HG03280 (cell line): ENCODE results near the gene UBA52.
"Not testable (repeated sequence)": the region's sequence is repeated elsewhere in the genome, so short reads cannot be mapped to it uniquely, and the experiment has no call there.

Experiments used
- ATAC-seq: cut with Tn5 transposase; IDR thresholded peaks from one replicate; pipeline ENCODE4 v1.9.1; 2021; ENCODE audit warnings: mild to moderate bottlenecking, moderate library complexity; ENCODE audit not compliant: unreplicated experiment

The UBA52 gene

GRCh38 chr19:18571564-18572344 is at the start of gene UBA52:
Gene UBA52, plus strand, starts transcription at chr19:18571857. Its CDS starts 1,444 bp downstream, at chr19:18573301.
- peak; percentile 93 for ATAC-seq

DNA sequence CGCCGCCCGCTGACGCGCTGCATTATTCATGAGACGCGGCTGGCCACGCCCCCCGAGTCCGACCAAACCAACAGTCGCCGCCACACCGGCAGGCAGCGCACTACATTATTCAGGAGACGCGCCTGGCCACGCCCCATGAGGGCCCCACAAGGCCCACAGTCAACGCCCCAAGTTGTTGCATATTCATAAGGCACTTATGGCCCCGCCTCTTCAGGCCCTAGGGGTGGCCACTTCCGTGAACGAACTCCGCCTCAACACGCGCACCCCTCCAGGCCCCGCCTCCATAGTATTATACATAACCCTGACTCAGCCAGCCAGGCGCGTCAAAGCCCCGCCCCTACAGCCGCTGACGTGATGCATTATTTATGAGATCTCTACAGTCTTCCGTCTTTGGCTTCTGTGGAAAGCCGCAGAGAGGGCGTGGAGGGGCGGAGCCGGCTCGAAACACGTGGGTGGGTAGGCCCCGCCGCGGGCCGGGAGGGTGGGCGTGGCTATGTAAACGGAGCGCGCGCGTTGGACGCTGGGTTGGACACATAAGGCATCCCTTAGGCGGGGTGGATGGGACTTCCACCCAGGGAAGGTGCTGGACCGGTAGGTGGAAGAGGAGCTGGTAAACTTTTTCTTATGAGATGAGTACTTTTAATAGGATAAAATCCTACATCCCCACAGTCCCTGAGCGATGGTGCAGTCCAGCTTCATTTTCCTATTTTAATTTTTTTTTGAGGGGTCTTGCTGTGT is 49.4 kb upstream of the UBA52 start:
- ATAC-seq = peak; percentile 80

DNA sequence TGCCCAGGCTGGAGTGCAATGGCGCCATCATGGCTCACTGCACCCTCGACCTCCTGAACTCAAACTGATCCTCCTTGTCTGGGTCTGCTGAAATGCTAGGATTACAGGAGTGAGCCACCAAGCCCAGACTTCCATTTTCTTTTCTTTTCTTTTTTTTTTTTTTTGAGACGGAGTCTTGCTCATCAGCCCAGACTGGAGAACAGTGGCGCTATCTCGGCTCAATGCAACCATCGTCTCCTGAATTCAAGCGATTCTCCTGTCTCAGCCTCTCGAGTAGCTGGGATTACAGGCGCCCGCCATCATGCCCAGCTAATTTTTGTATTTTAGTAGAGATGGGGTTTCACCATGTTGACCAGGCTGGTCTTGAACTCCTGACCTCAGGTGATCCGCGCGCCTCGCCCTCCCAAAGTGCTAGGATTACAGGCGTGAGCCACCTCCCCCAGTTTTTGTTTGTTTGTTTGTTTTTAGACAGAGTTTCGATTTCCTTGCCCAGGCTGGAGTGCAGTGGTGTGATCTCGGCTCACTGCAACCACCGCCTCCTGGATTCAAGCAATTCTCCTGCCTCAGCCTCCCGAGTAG is 48.7 kb upstream of the UBA52 start:
- not testable (repeated sequence) for ATAC-seq

GRCh38 chr19:18523841-18524240 is 47.8 kb upstream of the UBA52 start:
- ATAC-seq = no peak

DNA sequence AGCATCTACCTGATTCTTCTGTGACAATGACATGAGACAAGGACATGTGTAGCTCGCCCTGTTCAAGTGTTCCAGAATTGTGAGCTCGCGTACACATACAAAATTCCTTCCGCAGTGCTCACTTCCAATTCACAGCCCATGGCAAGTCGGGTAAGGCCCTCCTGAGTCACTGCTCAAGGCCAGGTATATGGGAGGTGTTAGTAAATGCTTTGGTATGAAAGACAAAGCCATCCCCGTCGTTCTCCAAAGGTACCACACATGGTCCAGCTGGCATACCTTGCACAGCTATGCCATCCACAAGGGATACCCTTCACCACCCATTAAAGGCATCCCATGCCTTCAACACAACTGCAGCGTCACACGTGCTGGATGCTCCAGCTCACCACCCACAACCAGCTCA is 45.3 kb upstream of the UBA52 start:
- ATAC-seq = no peak

DNA sequence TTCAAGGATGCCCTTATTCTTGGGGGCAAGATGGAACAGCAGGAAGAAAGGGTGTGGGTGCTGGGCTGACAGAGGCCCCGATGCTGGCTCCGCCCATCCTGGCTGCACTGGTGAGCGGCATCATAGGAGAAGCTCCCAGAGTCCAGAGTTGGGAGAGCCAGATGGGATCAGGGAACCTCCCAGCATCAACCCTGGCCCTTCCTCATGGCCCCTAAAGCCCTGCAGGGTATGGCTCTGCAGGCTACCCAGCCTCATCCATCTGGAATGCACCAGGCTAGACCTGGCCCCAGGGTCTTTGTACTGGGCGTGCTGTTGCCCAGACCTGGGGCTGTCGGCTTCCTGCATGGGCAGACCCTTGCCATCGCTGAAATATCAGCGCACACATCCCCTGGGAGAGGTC is 41.9 kb upstream of the UBA52 start:
- ATAC-seq = no peak

- ATAC-seq = no peak
Observed at GRCh38 chr19:18531485-18531884, 40.2 kb upstream of the UBA52 start.

DNA sequence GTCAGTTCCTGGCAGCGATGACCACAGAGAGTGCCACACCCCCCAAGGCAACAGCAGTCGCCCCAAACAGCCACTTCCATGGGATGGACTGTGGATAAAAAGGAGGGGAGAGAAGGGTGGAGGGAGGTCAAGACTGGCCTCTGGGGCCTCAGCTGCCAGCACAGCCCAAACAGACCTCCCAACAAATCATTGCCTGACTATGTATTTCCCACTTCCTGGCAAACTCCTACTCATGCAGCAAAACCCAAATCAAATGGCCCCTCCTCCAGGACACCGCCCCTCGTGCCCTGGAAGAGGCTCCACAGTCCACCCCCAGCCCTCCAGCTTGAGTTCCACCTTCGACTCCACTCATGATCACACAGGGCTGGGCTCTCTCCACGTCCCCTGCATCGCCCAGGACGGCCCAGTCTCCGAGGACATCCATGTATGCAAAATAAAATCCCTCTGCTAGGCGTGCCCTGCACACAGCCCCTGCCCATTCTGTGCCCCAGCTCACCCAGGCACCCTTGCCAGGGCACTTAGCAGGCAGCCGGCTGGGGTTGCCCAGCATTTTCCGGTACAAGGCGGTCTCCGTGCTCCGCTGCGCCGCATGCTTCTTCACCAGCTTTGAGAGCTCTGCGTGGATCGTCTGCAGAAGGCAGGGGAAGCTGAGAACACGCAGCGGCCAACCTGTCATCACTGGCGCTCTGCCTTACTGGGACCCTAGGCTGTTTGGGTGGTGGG is 39.3 kb upstream of the UBA52 start:
- ATAC-seq = no peak

- ATAC-seq = no peak
Observed at GRCh38 chr19:18533058-18533457, 38.6 kb upstream of the UBA52 start.

DNA sequence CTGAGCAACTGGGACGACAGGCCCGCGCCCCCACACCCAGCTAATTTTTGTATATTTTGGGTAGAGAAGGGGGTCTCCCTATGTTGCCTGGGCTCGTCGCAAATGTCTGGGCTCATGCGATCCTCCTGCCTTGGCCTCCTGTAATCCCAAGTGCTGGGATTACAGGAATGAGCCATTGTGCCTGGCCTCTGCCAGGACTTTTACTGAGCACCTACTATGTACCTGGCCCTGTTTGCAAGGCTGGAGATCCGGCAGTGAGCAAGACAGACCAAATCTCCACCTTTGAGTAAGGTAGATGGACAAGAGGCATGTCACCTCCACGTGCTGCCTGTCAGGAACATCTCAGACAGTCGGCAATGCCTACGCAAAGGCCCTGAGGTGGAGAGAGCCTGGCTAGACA is 35.2 kb upstream of the UBA52 start:
- ATAC-seq = no peak

DNA sequence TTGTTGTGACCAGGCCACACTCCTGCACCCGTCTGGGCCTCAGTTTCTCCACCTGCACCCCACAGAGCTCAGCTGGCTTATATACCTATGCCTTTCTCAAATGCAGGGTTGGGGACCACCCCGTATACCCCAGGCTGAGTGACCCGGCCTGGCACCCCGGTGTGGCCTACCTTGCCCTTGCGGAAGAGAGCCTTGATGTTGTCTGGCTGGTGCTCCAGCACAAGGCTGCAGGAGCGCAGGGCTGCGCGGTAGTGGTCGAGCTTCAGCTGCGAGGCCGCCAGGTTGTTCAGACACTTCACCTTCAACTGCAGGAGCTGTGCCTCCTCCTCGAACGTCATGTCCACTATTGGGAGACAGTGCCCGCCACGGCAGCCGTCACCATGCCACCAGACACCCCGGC is 34.2 kb upstream of the UBA52 start:
- ATAC-seq = no peak

GRCh38 chr19:18538115-18538514 is 33.5 kb upstream of the UBA52 start:
- ATAC-seq = no peak

DNA sequence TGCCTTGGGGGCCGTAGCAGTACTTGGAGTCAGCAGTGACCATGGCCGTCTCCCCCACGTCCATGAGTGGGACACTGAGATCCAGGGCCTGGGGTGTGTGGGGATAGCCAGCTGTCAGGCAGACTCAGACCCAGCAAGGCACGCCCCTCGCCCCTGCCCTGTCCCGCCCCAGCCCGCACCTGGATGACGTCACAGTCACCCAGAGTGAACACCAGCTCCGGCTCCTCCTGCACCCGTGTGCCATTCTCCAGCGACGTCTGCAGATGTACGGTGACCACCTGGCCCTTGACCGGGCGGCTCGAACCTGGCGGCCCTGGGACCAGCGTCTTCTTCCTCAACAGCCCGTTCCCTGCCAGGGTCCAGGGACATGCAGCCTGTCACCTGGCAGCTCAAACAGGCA is 32.3 kb upstream of the UBA52 start:
- ATAC-seq = no peak

- not testable (repeated sequence) for ATAC-seq
Observed at GRCh38 chr19:18540200-18540599, 31.5 kb upstream of the UBA52 start.

- no peak for ATAC-seq
Observed at GRCh38 chr19:18541258-18541991, 30.2 kb upstream of the UBA52 start.

DNA sequence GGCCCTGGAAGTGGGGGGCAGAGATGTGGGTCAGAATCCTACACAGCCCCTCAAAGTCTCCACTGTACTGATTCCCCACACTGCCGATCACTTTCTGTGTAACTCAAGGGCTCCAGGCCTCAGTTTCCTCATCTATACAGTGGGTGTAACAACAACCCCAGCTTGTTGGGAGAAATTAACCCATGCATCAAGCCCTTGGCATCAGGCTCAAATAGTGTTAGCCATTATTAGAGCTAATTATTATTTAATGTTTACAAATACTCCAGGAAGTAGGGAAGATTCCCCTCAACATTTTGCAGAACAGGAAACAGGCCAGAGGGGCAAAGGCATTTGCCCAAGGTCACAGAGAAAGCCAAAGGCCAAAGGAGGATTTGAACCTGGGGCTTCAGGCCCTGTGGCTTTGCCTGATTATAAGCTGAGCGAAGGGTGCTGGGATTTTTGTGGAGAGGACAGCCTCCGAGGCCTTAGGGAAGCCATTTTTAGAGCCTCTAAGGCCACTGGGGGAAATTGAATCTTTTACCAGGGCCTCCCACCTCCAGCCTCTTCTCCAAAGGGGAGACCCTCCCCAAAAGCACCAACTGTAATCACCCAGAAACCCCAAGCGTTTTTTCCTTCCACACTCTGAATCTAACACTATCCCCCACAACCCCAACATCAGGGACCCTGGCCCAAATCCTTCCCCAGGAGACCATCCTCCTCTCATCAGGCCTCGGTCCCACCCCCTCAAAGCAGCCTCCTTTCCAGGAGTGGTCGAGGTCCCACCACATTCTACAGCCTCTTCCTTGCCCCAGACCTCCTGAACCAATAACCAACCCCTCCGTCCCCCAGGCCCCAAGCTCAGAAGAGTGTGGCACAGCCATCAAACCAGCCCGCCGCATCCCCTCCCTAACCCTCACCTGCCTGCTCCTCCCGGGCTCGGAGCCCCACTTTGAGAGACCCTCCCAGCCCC is 29.4 kb upstream of the UBA52 start:
- no peak for ATAC-seq

- peak; percentile 95 for ATAC-seq
Observed at GRCh38 chr19:18542941-18543813, 28.5 kb upstream of the UBA52 start, which contains the start of gene FKBP8. Gene FKBP8, minus strand, starts transcription at chr19:18543573. Its CDS starts 1,603 bp downstream, at chr19:18541970.

DNA sequence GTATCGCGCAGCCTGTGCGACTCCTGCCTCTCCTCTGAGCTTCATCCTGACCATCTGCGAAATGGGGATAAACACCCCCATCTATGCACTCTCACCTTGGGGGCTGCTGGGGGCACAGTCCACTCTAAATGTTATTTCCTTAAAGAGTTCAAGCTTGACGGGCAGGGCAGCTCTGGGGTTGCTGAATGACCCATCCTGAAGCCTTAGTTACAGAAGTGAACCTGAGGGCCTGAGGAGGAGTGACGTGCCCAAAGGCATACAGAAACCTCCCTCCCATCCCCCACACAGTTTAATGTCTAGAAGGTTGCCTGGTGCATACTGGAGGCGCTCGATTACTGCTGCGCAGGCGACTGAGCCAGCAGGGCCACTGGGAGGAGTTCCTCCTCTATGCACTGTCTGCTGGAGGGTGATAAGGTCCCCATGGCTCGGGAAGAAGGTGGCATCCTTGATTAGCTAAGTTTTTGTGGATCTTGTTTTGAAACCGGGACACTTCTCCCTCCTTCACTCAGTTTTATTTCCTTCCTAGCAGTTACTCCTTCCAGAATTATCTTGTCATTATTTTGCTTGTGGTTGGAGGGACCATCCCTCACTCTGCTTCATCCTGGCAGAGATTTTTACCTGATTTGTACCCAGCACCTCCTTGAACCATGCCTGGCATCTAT is 27.7 kb upstream of the UBA52 start:
- peak; percentile 62 for ATAC-seq
